HepG2 (cell line): ENCODE results near the gene KAZN.

Experiments used
- CEBPB ChIP-seq: IDR thresholded peaks from 2 replicates; pipeline ENCODE4 v1.6.1; 2011; ENCODE audit warnings: low read depth, low read length, improper control_type of control experiment, borderline replicate concordance
- CTCF ChIP-seq: sonication (generic); formaldehyde crosslinking; IDR thresholded peaks from 2 replicates; pipeline ENCODE4 v1.5.0; 2020; ENCODE audit warnings: mild to moderate bottlenecking, missing genetic modification reagents, moderate library complexity
- EED ChIP-seq: sonication (generic); formaldehyde crosslinking; IDR thresholded peaks from 2 replicates; pipeline ENCODE4 v1.5.0; 2020; ENCODE audit warnings: mild to moderate bottlenecking, missing genetic modification reagents
- JUN ChIP-seq: sonication (generic); formaldehyde crosslinking; IDR thresholded peaks from 2 replicates; pipeline ENCODE4 v1.4.0; 2020; ENCODE audit warnings: mild to moderate bottlenecking, missing genetic modification reagents
- KLF13 ChIP-seq: sonication (generic); formaldehyde crosslinking; IDR thresholded peaks from 2 replicates; pipeline ENCODE4 v1.4.0; 2020; ENCODE audit warnings: mild to moderate bottlenecking, missing genetic modification reagents
- POLR2A ChIP-seq, 2 experiments: IDR thresholded peaks; 2 replicates each; pipeline ENCODE4 v1.6.1; 2011; ENCODE audit warnings: low read depth in 2 of 2, low read length in 2 of 2, mild to moderate bottlenecking in 1 of 2, moderate library complexity in 1 of 2; ENCODE audit not compliant: insufficient read depth in 1 of 2
- SNRNP70 ChIP-seq: fragments of 200-400 bp; formaldehyde crosslinking; IDR thresholded peaks from 2 replicates; pipeline ENCODE4 v1.6.1; 2017; ENCODE audit warnings: mild to moderate bottlenecking, low read depth, low read length, moderate library complexity
- SP4 ChIP-seq: sonication (generic); formaldehyde crosslinking; IDR thresholded peaks from 2 replicates; pipeline ENCODE4 v1.8.1; 2023; ENCODE audit warnings: mild to moderate bottlenecking, missing genetic modification reagents
- TBX3 ChIP-seq: fragments of 450-650 bp; IDR thresholded peaks from 2 replicates; pipeline ENCODE4 v1.6.1; 2017; ENCODE audit warnings: antibody characterized with exemption, mild to moderate bottlenecking, inconsistent platforms, borderline replicate concordance
- ZNF737 ChIP-seq: sonication (generic); formaldehyde crosslinking; IDR thresholded peaks from 2 replicates; pipeline ENCODE4 v1.5.0; 2020; ENCODE audit warnings: missing genetic modification reagents, mild to moderate bottlenecking, borderline replicate concordance

GRCh38 chr1:15048437-15048980 lies 450.0 kb downstream of the KAZN start:
- TF ChIP-seq ZNF737 (CRISPR knock-in tag) (no peak), KLF13 (no peak), JUN (CRISPR knock-in tag) (no peak), POLR2A (IDR thresholded peaks at IDR 0.05; ENCODE audit: insufficient read depth in 1 of 2, low read depth in 2 of 2, low read length in 2 of 2) (no peak), CEBPB (no peak), EED (CRISPR knock-in tag) (no peak), TBX3 (no peak), SNRNP70 (no peak), CTCF (no peak), SP4 (no peak)
